Mesenteric fat pad (tissue), 1 donor: ENCODE results near the gene NR2F2. TPM values are rescaled to one million over a fixed set of nuclear protein-coding genes. Genes with fewer than 3 reads are reported as not detected.

Experiments
- DNase-seq: peaks from one replicate; pipeline ENCODE4 v3.0.0-alpha.2; 2020; ENCODE audit warnings: low spot score
- total RNA-seq: library from RNA; stranded (reverse); fragmentation: NEBNext Ultra II Directional; extraction: Animal tissue kit (Norgen Biotek cat#: 25700); gene quantifications from one replicate; pipeline ENCODE4 v1.2.1, GENCODE V29; 2021
- donor health status: DM: yes; HTN: yes; CAD: no.

The NR2F2 gene
- total RNA-seq, 1 donor from 2014 or later, result 76.3 TPM

- DNase-seq, result no peak
These were observed 22.3 kb downstream of the NR2F2 start for GRCh38 chr15:96352604-96353405.

- no peak for DNase-seq
These were observed 23.0 kb downstream of the NR2F2 start for GRCh38 chr15:96353416-96353929.

DNA sequence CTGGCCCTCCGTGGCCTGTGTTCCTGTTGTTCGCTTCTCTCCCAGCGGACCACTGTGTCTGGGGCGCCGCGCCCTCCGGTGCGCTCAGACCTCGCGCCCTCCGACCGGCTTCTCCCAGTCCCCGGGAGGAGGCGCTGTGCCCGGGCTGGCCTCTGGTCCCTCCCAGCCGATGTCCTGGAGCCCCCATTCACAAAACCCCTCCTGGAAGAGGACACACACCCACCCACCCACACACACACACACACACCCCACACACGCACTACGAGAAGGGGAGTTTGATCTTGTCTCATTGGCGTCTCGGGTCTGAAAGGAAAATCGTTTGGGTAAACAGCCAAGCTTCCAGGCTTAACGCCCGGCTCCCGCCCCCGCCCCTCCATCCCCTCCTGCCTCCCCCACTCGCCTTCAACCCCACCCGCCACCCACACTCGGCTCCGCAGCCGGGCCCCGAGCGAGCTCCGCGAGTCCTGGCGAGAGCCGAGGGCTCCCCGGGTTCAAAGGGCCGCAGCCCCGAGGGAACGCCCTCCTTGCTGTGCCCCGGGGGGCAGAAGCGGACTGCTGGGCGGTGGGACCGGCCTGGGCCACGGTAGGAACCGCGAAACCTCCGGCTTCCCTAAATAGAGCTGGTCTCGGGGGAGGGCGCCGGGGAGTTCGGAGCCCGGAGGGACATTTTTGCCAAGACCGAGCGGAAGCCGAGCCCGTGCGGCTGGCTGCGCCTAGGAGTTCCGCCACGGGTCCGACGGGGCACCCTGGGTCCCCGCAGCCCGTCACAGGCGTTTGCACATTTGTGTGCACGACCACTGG is 23.6 kb downstream of the NR2F2 start:
- no peak for DNase-seq

DNA sequence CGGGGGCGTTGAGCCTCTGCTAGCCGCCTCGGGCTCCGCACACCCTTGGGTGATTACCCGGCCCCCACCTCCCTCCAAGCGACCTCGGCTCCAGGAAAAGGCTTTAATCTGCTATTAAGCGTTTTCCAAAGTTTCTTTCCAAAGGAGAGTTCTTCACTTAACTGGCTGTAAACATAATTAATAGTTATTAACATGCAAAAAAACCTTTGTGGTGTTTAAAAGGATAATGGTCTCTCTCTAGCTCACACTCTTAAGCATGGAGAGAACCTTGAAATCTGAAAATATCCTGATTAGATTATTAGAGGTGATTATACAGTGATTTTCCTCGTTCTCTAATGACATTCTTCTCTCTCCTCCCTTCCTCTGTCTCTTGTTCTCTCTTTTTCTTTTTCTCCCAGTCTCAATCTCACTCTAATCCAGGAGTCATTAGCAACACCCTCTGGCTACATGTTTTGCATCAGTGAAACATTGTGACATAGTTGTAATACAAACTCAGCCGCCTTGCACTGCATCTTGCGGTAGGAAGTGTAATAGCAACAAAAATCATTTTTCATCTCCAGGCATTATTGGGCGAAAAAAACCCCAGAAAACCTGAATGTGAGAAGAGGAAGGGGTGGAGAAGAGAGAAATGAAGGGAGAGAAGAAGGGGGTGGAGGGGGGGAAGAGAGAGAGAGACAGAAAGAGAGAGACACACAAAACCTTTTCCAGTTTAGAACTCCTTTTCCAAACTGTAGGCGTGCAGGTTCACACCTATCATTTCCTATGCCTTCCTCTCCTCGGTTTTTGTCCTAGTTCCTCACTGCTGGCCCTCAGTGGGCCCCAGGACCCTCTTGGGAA is 24.4 kb downstream of the NR2F2 start:
- DNase-seq, result no peak

DNA sequence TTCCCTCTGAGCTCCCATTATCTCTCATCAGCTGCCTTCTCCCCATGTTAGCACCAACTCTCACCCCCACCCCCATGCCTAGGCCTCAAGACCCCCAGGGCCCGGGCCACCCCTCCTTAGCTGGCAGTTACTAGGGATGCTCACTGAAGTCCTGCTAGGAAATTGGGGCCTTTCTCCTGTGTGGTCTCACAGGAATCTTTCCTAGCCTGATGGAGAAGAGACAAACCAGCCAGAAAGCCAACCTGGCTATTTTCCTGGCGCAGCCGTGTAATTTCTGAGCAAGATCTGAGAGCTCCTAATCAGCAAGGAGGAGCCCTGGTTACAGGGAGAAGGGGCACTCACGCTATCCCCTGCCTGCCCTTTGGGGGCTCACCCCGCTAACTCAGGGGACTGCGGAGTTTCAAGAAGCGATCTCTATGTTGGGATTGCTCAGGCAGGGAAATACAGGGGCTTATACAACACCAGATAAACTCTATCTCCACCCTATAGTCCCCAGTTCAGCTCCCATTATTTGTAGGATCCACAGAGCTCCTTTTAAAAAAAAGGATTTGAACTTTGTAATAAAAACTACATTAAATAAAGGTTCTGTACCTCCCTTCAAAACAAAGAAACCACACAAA is 25.2 kb downstream of the NR2F2 start:
- no peak for DNase-seq

- DNase-seq, result no peak
These were observed 26.3 kb downstream of the NR2F2 start for GRCh38 chr15:96356494-96357455.

GRCh38 chr15:96358001-96358801 is 27.7 kb downstream of the NR2F2 start:
- DNase-seq, result no peak

DNA sequence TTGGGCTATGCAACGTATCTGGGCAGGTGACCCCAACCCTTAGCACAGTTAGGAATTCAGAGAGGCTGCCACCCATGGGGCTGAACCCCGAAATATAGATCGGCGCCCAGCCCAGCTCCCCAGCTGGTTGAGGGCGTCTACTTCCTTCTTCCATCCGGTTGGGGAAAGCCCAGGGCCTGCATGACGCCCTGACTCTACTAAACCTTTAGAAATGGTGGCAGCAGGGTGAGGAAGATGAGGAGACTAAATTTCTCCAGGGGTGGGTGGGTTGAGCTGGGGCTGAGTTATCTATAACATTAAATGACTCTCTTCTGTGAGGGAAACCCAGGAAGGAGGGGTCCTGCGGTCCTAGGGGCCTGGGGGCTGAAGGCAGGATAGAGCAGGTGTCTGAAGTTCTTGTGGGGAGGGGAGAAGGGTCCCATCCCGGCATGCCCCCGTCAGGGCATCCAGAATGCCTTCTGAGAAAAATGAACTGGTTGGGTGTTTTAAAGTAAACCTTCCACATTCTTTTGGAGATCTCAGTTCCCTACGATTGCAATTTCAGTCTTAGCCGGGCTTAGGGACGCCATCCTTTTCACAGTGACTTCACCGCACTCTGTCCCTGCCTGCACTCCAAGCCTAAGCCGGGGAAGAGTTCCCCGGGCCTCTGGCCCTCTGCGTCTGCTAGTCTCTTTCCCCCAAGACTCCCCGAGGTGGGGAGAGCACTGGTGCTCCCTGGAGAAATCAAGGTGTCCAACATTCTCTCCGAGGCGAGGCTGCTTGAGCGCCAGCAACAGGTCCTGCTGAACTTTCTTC is 28.5 kb downstream of the NR2F2 start:
- DNase-seq, result no peak

DNA sequence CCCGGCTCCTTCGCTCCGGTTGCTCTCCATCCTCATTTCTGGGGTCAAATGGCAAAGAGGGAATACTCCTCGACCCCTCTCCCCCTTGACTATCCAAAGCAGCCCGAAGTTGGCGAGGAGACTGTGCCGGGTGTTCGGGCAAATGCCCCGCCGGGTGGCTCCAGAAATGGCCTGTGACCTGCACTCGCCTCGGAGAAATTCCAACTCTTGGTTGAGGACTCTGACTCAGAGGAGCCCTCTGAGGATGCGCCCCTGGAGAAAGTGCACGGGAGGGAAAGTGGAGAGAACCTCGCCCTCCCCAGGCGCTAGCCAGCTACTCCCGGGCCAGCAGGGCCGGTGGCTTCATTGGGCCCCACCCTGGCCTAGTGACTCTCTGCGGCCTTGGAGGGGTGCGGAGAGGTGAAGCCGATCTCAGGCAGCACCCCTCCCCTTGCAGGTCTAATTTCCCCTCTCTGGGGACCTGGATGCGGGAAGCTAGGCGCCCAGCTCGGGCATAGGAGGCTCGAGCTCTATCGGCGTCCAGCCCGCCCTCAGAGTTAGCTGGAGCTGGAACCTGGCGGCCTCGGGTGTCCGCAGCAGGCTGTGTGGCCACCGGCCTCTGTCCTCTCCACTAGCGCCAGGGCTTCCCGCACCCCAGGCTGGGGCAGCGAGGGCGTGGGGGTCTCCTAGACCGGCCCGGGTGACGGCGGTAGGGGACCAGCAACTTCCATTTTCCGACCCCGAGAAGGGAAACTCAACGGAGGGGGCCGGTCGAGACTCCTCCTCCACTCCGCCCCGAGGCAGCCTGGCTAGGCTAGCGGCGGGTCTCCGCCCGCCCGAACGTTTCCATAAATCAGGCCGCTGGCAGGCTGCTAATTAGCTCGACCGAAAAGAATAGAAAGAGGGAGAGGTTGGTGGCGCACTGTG is 29.4 kb downstream of the NR2F2 start:
- DNase-seq, result no peak

DNA sequence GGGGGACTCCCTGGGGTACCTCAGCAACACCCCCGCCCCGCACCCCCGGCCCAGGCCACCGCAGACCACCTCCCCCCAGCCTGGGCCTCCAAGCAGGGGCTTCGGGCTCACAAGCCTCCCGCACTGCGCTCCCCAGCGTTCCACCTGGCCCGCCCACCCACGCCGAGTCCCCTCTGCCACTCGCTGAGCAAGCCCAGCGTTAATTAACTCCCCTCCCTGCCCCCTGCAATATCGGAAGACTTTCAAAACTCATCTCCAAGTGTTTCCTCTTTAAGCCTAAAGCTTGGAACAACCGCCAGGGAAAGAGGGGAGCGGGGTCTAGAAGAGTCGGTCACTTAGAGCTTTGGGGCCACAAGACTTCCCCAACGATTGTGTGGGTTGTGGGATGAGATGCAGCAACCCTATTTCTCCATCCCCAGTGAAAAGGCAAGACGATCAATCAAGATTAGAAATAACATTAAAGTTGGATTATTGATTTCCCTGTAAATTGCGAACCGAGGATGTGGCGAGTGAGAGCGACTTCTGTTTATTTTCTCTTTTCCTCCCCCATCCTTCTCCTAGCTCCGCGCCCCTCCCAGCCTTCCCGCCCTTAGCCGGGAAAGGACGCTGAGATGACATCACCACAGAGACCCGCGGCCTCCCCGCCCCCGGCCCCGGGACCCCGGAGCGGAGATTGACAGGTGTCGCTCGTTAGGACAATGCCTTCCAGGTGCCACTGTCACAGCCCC is 30.2 kb downstream of the NR2F2 start:
- no peak for DNase-seq

GRCh38 chr15:96361309-96362010 is 31.0 kb downstream of the NR2F2 start:
- DNase-seq, result no peak

- DNase-seq, result no peak
These were observed 31.7 kb downstream of the NR2F2 start for GRCh38 chr15:96362011-96362754.

DNA sequence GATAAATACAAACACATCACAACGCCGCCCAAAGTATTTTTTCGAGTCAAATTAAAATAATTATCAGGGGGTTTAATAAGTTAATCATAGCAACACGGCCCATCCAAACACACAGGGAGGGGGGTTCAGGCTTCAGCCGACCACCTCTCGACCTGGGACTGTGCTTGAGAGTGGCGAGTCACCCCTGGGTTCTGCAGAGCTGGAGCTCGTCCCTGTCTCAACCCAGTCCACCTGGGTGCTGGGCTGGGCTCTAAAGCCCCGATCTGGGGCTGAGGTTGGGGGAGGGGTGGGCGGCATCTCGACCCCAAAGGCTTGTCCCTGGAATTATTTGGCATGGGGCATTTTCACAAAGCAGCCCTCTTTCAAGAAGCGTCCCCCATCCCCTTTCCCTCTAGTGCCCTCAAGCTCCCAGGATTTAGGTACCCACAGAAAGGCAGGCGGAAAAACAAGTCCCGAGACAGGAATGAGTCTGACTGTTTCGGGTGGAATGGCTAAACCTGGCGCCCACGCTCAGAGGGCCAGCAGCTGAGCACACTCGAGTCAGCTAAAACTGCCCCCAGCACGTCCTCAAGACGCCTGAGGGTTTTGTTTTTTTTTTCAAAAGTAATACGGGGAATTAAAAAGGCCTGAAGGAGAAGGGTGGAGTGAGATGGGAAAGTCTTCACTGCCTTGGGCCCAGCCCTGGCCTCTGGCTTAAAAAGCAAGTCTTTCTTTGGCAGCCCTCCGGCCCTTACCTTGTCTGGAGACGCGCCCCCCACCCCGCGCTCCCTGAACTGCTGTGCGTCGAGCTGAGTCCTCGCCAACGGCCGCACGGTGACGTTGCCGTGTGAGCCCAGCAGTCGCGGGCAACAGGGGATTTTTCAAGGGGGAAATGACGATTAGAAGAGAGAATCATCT is 32.5 kb downstream of the NR2F2 start:
- DNase-seq, result no peak

DNA sequence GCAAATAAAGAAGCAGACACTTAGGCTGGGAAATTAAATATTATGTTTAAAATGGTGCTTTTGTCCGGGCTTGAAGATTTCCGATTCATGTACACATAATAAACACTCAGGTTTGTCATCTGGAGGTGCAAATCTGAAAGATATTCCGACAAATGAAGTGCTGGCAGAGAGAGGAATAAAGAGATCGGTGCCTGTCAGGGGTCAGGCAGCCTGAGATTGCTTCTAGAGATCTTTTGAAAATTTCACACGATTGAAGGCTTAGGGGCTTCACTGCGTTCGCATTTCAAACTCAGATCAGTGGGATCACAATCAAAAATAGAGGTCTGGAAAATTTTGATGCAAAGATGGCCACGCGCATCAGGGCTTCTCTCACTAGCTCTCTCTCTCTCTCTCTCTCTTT is 33.2 kb downstream of the NR2F2 start:
- DNase-seq, result no peak
